GM19324 (cell line): ENCODE data around the gene EPHA7.

Experiments used
- ATAC-seq: cut with Tn5 transposase; IDR thresholded peaks from one replicate; pipeline ENCODE4 v1.9.1; 2021; ENCODE audit warnings: mild to moderate bottlenecking, moderate library complexity; ENCODE audit not compliant: unreplicated experiment, low FRiP score

Gene EPHA7

DNA sequence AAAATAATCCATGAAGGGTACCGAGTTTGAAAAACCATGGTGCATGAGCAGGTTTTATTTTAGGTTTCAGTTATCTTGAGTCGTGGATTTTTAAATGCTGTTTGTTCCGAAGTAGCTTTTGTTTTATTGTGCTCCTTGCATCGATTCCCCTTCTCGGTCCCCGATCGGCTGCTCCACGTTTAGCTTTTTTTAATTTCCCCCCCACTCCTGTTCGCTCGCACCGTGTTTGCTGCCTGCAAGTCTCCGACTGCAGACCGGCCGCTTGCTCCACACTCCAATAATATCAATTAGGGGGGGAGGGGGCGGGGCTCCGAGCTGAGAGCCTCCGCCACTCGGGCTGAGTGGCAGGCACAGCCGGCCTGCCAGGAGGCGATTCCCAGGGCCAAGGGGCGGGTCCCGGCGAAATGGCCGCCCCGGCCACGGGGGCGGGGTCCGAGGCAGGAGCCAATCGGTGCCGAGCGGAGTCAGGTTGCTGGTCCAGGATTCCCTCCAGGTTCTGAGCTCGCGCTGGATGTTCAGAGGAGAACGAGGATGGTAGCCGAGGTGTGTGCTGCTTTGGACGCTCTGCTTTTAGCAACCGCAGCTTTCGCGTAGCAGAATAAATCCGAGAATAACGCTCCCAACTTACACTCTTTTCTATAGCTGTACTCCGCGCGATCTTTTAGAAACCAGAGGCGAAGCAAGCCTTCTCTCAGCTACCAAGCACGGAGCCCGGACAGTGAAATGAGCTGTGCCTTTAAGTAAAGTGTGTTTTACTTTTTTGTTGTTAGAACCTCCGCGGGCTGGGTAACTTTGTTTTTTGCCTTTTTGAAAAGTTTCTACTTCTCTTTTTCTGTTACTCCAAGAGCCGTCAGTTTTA, at the start of gene EPHA7:
TSS of gene EPHA7 (minus strand) at position 256 of the 859 bp plus-strand sequence. CDS start at position 38, 218 bp downstream.
- ATAC-seq: peak; percentile 63

DNA sequence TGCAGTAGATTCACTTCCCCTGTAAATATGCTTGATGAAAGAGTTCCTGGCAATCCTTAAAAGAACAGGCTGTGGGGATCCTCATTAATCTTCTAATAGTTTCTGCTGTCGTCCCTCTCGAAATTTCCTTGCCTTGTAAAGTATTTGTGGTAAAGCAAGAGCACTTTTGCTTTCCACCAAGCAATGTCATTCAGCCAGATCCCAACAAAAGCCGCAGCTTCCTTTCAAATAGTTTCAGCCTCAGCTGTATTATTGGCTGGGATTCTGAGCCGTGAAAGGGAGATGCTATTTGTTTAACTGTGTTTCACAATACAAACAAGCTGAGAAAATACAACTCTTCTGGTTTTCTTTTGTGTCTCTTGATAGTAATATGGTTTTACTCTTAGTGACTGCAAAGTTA, 48.9 kb upstream of the EPHA7 start:
- ATAC-seq: no peak

DNA sequence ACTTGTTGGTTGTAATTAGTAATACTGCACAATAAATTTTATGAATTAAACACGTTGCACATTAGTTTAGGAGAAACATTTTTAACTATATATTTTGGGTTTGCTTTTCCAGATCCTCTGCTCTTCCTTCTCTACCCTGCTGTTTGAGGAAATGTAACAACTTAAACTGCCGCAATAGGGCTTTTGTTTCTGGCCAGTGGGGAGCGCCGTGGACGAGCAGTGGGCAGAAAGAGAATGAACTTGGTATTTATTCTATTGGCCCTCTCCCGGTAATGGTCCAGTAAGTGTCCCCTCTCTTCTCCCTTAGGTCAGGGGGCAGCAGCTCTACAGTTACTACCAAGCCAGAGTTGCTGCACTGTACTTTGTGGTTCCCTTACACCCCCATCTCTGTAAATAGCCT, 35.2 kb upstream of the EPHA7 start:
- no peak for ATAC-seq

DNA sequence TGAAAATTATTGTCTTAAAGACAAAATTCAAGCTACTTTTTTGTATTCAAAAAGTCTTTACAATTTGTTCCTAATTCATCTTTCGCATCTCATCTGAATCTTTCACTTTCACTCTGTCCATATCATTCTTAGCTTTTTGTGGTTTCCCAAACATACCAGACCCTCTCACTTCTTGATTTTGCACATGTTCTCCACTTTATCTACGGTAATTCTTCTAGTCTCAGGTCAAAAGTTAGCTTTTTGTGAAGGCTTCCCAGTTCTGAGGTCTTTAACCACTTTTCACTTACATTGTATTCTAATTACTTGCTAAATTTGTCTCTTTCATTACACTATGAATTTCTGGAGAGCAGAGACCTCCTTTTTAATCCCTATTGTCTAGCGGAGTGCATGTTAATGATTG, 34.6 kb upstream of the EPHA7 start:
- no peak for ATAC-seq

DNA sequence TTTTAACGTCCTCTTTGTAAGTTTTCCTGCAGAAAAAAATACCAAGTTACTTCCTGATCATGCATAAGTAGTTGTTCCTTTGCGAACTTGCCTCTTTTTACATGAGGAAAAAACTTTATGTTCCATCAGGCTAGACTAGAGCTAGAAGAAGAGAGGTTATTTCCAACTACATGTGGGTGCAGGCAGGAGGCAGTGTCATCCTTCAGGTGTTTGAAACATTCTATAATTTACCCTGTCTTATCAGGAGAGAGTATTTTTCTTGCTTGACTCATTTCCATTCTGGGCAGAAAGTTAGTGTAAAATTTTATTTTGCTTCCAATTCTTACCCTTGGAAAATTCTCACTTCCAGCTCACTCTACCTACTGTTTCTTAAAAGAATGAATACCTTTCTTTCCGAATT, 28.5 kb upstream of the EPHA7 start:
- no peak for ATAC-seq

DNA sequence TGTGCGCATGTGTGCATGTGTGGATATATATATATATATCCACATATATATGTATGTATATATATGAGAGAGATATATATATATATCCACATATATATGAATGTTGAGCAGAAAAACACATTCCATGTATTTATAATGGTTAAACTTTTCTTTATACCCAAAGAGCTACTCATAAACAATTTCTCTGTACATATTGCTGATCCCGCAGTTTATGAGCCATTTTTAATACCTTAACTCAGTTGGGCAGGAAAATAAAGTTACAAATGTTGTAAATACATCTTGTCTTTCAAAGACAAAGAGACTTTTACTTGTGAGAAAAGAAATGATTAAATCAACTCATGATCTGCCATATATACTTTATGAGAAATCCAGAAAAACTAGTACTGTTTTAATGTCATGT, 18.1 kb upstream of the EPHA7 start:
- ATAC-seq: no peak

DNA sequence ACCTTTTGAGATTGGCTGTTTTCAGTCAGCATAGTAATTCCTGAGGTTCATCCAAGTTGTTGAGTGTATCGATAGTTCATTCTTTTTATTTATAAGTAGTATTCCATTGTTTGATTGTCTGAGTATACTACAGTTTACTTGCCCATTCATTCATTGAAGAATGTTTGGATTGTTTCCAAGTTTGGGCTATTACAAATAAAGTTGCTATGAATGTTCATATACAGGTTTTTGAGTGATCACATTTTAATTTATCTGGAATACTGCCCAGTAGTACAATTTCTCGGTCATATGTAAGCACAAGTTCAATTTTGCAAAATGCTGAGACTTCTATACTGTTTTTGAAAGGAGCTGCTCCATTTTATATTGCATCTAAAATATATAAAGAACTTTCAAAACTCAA, 14.2 kb upstream of the EPHA7 start:
- no peak for ATAC-seq

DNA sequence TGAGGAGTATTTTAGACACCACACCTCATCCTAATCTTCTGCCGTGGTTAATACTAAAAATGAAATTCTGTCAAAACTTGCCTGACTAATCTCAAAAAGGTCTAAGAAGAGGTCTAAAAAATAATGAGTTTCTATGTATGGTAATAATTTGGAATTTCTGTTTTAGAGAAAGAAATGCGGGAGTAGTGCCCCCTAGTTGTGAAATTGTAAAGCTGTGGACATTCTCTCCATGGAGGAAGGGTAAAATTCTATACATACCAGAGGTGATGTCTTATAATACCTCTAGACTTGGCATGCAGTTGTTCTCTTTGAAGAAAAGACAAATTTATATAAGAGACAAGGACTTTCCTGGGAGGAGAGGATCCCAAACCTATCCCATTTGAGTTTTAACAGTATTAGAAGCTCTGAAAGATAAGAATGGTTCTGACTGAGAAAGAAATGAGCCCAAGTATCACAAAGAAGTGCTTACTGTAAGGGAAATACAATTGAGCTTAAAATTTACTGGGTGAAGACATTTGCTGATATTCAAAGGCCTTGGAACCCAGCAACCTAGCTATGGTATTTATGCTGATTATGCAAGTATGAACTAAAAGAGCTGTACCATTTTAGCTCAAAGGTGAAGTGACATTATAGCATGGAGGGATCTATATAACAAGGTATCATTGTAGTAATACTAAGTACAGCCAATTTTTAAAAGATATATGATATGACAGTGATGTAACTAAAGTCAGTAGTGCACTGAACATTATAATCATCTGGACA, 5.1 kb upstream of the EPHA7 start:
- no peak for ATAC-seq

DNA sequence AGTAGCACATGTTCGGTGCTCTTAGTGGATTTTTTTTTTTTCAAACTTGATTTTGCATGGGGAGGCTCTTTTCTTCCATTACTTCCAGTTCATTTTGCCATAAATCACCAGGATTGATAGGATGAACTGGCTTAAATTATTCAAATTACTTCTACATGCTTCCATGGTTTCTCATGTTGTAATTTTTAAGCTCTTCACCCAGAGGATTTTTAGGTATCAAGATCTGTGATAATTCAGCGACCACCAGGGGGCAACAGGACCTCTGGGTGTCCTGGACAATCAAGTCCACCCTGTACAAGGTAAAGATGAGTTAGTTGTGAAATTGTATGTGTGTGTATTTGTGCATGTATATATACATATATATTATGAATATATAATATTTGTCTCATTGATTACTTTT, 4.2 kb upstream of the EPHA7 start:
- ATAC-seq: no peak

DNA sequence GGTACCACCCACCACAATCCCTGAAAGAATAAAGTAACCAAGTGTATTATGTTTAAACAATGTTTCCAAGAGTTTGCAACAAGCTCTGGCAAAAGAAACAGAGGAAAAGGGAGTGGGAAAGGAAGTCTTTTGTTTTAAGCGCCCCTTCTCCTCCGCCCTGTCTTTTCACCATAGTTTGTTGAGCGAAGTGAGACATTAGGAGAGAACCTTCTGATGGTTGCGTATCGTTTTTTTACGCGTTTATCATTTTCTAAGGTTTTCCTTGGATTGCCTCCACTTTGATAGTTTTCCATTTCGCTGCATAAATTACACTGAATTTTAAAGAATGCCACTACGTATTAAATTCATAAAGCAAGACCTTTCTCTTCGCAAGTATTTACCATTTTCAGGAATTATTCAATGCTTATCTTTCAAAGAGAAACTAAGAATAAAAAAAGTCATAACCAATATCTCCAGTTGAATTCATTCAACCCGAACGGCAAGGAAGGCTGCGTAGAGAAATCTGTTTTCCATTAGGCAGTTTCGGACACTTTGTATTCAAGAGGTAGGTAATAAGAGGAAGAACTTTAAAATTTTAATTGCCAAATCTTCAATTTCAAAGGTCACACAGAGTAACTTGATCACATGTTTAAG, 920 bp upstream of the EPHA7 start:
- no peak for ATAC-seq

DNA sequence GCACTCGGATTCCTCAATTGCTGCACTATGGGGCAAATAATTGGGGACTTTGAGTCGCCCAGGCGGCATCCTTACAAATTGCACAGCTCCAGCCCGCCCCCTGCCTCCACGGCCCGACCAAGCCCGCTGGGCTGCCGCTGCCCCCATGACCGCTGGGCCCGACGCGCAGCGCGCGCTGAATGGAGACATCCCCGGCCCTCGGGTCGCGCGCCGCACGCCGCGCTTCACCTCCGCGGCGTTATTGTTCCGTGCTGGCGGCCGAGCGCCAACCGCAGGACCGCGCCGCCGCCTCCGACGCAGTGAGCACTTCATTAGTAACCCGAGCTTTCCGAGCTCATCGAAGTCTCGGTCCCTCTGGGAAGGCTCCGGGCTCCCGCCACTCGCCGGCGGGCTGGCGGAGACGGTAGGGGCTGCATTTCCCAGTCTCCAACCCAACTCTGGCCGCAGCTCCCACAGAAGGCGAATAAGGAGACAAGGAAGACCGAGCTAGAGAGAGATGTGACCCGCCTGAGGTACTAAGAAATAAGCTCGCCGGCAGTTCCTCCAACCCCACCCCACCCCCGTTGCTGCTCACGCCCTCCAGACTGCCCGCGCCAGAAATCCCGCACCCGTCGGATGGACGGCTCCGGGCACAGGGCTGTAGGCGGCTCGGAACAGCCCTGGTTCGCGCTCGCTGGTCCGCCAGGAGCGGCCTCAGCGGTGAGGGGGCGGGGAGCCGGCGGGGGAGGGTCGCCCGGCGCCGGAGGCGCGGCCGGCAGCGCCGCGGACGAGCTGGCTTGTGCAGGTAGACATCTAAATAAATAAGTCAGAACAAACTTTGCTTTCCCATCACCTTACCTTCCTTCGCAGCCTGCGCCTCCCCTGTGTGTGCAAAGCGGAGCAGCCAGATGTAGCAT, 703 bp downstream of the EPHA7 start:
- no peak for ATAC-seq

DNA sequence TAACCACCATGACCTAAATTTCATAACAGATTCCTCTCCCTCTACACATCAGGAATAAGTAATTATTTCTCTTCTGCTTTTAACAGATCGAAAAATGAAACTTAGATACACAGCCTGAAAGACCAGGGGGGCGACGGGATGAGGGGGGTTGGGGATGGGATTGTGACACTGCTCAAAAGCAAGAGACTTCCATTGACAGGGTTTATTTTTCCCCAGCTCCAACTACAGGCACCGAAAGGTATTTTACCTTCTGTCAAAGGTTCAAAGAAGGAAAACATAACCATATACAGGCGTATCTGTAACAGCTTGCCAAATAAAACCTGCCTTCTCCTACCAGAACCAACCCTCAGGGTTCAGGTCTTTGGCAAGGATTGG, 1.3 kb downstream of the EPHA7 start:
- no peak for ATAC-seq

DNA sequence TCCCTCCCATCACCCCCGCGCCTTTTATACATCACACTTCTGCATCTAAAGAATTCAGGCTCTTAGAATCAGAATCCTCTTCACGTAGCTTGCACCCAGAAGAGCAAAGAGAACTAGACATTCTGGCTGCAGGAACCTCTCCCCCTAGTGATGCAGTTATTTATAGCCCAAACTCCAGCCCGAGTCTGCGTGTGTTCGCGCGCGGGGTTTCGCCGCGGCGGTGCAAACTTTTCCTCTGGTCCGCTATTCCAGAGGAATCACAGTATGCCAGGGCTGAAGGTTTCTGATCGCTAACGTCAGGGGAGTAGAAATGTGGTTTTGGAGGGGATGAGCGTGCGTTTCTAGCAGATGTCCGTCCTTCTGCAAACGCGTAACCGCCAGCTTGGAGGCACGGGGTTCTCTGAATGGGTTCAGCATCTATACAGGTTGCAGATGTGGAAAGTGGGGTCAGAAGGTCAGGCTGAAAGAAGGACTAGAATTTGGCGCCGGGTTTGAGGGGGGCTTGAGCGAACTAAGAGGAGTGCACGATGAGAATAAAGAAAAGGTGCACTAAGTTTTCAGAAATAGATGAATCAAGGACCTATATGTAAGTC, 1.8 kb downstream of the EPHA7 start:
- no peak for ATAC-seq

DNA sequence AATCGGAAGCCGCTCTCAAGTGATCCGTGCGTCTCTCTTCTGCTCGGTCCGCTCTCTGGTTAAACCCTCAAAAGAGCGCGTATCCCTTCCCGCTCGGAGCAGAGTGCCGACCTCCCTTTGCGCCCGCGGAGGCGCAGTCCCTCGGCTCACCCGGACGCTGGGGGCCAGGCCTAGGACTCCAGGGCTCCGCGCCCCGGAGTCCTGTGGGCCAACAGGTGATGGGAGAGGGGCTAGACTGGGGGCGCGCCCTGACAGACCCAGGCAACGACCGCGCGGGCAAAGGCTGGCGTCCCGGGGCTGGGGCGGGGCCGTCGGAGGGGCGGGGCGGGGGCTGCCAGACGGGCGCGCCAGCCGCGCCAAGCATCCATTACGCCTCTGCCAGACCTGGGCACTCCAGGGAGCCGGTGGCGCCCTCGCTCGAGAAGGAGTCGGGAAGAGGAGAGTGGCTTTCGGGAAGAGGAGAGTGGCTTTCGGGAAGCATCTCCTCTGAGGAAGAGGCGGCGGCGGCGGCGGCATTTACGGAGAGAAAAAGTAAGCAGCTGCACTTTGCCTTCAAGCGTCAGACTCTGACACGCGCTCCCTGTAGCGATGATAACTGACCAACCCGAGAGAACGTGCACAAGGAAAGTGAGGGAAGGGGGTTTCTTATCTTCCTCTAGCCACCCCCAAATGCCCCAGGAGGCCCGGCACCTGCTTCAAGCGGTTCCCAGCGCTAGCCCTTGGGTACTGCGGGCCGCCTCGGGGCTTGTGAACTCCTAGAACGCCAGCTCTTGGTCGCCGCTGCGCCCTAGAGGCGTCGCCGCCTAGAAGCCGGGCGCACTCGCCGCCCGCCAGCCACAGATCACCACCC, 2.6 kb downstream of the EPHA7 start:
- no peak for ATAC-seq

DNA sequence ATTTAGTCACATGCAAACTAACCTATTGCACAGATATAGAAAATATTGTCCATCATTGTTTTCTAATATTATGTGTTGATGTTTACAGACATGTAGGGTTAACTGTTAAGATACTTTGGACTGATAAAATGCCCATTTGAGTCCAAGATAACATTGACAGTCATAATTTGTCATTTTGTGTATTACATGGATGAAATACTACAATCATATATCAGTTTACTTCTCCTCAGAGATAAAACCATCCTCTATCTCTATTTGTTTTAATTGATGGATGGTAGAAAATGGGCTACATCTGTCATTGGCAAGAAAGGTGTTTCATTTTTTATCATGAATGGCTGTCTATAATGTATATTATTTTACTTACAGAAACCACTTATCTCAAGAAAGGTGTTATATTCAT, 6.2 kb downstream of the EPHA7 start:
- ATAC-seq: no peak

DNA sequence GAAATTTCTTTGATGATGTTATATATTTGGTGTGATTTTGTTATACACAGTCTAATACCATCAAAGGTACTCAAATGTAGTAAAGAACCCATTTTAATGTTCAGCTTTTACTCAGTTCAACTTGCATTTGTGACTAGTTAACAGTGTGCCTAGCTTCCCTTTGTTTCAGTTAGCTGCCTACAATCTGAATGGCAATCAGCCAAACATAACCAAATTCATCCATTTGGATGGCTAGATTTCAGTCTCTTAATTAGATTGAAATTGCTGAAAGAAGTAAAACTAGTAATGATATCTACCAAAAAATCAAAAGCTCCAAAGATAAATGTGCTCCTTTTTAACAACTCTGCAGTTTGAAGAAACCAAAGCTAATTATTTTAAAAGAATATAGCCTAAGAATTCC, 6.9 kb downstream of the EPHA7 start:
- no peak for ATAC-seq

DNA sequence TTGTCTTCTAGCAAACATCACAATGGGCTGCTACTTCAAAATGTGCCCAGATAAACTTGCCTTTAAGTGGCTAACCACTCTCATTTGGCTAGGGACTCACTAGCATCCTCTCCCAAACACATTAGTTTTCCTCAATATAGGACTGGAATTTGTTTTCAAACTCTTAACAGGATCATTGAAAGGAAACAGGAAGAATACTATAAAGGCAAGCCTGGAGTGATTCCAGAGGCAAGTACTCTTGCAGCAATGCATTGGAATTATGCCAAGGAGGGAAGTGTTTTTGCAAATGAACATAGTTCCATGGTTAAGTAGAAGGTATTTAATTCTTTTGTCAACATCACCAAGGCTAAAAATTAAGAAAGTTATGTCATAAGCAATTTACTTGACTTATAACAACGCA, 12.2 kb downstream of the EPHA7 start:
- ATAC-seq: no peak

DNA sequence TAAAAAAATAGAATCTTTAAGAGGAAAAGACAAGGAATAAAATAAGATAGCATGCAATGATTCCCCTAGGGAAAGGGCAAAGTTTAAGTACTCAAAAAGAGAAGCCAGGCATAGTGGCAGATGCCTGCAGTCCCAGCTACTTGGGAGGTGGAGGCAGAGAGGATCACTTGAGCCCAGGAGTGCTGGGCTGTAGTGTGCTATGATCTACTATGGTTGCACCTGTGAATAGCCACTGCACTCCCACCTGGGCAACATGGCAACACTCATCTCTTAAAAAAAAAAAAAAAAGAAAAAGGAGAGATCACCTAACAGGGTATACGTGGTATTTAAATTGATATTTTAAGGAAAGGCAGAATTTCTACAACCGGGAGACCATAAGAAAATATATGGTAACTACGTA, 16.0 kb downstream of the EPHA7 start:
- no peak for ATAC-seq

DNA sequence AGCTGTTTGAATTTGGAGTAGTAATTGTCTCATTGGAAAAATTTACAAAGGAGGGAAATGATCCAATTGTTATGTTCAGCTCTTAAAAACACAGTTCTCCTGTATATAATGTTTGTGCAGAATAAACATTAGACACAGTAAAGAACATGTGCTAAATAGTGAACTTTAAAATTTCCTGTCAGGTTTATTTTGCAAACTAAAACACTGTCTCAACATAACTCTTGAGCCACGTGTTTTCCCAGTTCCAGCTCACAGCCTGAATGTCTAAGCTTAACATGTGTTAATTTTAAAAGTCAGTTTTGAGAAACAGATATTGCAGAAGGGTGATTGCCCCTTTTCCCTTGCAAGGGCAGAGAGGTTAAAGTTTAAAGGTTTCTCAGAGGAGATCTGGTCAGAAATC, 20.6 kb downstream of the EPHA7 start:
- ATAC-seq: no peak
